ENCODE measurements around the gene APOBEC4.
A peak's percentile ranks its signal among the peaks of the same experiment; 100 is the strongest.

Gene APOBEC4

GRCh38 chr1:183675381-183675780, 22.3 kb upstream of the APOBEC4 start:
- DNase-seq (ENCODE audit: low spot score): no peak

- no peak for DNase-seq (ENCODE audit: low spot score)
These were observed 21.8 kb upstream of the APOBEC4 start for GRCh38 chr1:183674886-183675285.

GRCh38 chr1:183674339-183674738, 21.2 kb upstream of the APOBEC4 start:
- no peak for DNase-seq (ENCODE audit: low spot score)

DNA sequence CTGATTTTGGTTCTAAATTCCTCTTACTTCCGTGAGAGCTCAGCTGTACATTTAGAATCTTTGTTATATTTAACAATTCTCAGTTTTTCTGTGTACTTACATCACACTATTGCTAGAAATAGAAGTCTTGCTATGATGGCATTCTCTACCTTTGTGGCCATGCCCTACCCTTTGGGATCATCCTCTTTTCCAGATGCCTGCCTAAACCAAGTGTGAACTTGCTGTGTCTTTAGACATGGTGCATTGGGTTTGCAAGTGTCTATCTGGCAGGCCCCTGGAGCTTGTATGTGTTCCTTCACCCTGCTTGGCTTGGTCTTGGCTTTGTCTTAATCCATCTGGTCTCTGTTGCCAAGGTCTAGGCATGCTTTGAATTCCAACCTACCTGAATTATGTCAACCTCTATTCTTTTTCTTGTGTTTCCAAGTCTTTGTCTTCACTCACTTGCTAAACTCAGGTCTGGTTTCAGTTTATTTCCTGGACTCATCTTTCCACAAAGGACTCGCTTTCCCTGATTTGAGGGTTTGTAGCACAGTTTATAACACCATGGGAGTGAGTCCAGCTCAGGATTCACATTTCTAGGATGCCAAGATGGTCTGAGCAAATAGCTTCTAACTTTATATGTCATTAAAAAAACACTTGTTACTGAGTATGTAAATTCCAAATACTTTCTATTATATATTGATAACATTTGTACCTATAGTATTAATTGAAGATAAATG, 20.6 kb upstream of the APOBEC4 start:
- no peak for DNase-seq (ENCODE audit: low spot score)

DNA sequence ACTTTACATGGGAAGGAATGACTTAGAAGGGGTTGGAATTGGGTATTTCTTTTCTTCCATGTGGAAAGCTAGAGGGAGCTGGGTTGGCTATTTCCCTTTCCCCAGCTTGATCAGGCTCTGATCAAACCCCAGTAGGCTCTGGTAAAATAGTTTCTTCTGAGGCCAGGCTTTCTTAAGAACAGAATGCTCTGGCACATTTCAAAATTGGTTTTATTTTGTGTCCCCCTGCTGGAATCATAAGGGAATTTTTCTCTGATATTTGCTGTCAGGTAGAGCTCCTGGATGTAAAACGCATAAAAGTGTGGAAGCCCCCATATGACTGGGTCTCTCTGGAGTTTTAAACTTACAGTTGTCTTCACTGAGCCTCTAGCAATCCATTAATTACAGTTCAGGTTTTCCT, 17.1 kb upstream of the APOBEC4 start:
- no peak for DNase-seq (ENCODE audit: low spot score)

- no peak for DNase-seq (ENCODE audit: low spot score)
These were observed 3.2 kb upstream of the APOBEC4 start for GRCh38 chr1:183656355-183656754.

DNA sequence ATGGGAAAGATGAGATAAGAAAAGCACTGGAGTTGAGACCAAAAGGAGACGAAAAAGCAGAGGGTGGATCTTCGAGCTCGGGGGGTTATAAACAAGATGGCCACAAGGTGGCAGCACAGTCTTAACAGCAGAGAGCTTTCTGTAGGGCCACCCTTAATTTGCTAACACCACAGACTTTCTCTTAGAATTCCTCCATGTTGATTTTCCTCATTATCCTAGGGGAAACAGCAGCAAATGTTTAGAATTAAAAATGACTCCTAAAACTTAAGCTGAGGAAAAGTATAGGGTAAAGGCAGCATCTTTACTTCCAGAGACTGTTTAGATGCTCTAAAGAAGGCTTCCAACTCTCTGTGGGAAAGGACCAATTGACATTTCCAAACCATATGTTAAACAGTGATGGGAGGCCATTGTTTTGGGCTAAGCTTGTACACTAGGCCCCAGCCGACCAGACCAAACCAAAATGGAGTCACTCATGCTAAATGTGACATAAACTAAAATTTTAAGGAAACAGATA, 2.5 kb upstream of the APOBEC4 start:
- DNase-seq (ENCODE audit: low spot score): peak; percentile 44

DNA sequence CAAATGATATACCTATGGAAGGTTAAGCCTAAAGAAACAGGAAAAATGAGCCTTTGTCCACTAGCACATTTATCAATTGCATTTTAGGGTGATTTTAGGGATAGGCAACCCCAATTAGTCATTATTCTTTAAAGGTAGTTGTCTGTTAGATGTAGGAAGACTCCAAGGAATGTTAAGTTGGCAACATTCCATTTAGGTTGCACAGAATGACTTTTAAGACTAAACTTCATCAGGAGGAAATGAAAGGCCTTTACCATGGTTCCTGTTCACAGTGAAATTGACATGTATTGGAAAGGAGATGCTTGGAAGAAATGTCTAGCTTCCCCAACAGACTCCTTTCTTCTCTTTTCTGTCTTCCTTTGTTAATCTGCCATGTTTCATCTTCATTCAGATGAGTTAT, 1.6 kb upstream of the APOBEC4 start:
- no peak for DNase-seq (ENCODE audit: low spot score)

- DNase-seq (ENCODE audit: low spot score): no peak
These were observed 848 bp upstream of the APOBEC4 start for GRCh38 chr1:183653876-183654451.

DNA sequence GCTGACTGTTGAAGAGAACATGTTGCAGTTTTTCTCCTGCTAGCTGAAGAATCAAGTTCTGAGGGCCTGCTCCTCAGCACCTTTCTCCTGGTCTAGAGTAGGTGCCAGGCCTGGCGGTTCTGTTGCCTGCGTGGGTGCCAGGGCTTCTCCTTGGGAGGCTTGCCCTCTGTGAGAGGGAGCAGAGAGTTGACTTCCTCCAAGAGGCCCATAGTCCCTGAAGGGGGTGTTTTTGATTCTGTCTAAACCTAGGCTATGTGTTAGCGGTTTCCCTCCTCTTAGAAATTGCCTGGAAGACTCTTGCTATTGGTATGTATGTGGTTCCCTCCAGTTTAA, 312 bp upstream of the APOBEC4 start:
- no peak for DNase-seq (ENCODE audit: low spot score)

GRCh38 chr1:183652107-183652506, 1.0 kb downstream of the APOBEC4 start:
- no peak for DNase-seq (ENCODE audit: low spot score)

DNA sequence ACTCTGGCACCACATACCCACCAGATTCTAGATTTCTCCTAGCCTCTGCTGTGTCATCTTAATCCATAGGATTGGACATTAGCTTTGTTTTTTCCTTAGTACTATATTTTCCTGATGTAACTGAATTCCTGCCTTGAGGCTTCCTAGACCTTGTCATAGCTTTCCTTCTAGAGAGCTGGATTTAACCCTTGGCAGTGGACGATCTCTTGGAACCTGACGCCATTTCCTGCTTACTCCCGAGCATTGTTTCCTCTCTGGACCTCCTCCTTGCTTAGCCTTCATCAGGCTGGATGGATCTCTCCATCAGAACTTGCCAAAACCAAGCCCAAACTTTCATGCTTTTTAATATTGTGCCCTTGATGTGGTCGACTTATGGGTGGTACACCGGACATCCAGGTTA, 1.5 kb downstream of the APOBEC4 start:
- DNase-seq (ENCODE audit: low spot score): no peak

- DNase-seq (ENCODE audit: low spot score): no peak
These were observed 5.1 kb downstream of the APOBEC4 start for GRCh38 chr1:183648042-183648441.

DNA sequence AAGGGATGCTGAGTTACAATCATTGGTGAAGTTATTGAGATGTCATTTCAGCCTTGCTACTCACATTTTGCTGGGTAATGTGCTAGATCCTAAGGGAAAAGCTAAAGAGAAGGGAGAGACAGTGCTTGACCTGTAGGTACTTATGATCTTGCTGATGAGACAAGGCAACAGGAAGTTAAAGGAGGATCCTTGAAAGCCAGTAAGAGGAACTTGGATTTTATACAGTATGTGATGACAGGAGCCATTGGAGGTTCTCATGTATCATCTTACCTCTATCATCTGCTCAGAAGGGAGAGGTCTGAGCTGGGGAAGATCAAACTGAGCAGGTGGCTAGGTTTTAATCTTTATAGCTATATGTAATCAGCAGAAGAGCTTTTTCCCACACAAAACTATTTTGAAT, 6.3 kb downstream of the APOBEC4 start:
- DNase-seq (ENCODE audit: low spot score): no peak

GRCh38 chr1:183645531-183645930, 7.6 kb downstream of the APOBEC4 start:
- no peak for DNase-seq (ENCODE audit: low spot score)

GRCh38 chr1:183642166-183642565, 10.9 kb downstream of the APOBEC4 start:
- no peak for DNase-seq (ENCODE audit: low spot score)

- no peak for DNase-seq (ENCODE audit: low spot score)
These were observed 12.9 kb downstream of the APOBEC4 start for GRCh38 chr1:183640193-183640592.

GRCh38 chr1:183638649-183639387, 14.3 kb downstream of the APOBEC4 start:
- DNase-seq (ENCODE audit: low spot score): no peak

- DNase-seq (ENCODE audit: low spot score): no peak
These were observed 16.3 kb downstream of the APOBEC4 start for GRCh38 chr1:183636783-183637182.

GRCh38 chr1:183636334-183636682, 16.8 kb downstream of the APOBEC4 start:
- DNase-seq (ENCODE audit: low spot score): no peak

DNA sequence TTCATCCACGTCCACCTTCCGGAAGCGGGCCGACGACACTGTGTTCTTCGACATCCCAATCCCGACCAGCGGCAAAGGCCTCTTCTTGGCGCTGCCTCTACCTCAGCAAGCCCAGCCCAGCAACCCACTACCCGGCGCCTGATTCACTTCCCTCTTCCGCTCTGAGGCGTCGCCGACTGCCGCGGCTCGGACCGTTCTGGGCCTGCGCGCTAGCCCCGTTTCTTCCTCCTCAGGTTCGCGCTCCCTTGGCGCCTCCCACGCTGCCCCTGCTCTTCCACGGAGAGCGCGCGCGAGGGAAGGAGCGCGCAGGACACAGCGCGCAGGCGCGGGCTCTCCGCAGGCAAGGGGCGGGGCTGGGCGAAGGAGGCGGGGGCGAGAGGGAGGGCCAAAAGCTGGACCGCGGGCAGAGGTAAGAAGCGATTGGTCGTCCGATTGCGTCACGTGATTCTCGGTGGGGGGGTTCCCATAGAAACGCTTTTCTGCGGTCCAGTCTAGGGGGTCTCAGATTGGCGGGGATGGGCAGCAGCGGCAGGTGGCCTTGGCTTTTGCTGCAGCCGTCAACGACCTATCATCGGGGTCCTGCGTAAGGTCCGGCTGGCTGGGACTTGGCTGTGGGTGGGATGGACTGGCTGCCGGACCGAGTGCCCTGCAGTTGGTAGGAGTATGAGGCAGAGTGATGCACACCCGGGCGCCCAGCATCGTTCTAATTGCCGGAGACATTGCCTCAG, 17.3 kb downstream of the APOBEC4 start, which contains the start of gene ARPC5:
TSS of gene ARPC5 (minus strand) at position 178 of the 728 bp plus-strand sequence. CDS start at position 54, 124 bp downstream.
- DNase-seq (ENCODE audit: low spot score): peak; percentile 70

GRCh38 chr1:183635099-183635605, 18.0 kb downstream of the APOBEC4 start:
- DNase-seq (ENCODE audit: low spot score): no peak
